HG03457 (cell line): ENCODE data around the gene ATMIN.

Experiments used
- ATAC-seq: cut with Tn5 transposase; IDR thresholded peaks from one replicate; pipeline ENCODE4 v1.9.1; 2021; ENCODE audit warnings: moderate number of reproducible peaks; ENCODE audit not compliant: unreplicated experiment

Gene ATMIN

DNA sequence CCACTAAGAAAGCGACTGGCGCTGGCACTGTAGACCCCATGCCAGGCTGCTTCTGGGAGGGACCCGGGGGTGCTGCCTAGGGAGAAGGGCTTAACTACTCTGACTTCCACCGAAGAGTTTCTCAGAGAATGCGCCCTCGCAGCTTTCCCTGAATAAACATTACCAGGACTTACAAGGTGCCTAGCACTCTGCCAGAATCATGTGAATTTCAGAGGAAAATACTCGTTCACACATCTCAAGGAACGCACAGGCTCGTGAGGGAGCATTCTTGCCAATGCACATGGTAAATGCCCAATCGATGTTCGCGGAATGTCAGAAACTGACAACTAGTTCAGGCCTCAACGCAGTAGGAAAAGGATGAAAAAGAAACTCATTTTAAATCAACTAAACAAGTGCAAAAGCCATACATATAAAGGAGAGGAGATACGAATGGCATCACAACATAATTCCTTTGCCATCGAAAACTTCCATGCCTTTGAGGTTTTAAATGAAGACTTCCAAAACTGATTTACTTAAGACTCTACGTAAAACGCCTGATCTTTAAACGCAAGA lies 30.0 kb upstream of the ATMIN start:
- ATAC-seq = no peak

DNA sequence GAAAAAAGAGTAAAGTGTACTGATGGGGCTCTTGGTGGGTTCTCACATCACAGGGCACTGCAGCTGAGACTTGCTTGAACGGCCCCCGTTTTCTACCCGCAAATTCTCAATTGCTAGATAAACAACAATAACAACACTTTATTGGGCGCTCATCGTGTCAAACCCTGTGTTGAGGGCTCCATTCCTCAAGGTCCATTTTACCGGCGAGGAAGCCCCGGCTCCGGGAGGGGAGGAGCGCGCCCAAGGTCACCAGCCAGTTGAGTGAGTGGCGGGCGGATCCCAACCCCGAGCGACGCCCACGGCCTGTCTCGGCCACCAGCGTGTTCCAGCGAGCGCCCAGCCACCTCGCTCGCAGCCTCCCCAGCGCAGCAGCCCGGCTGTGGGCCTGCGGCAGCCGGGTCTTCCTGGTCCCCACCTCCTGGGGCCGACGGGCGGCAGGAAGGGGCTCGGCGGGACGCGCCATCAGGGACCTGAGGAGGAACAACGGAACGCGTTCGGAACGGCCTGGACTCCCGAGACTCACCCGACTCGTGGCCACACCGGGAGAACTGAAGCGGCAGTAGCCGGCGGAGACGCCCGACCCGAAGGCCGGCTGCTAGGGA lies 29.3 kb upstream of the ATMIN start:
- peak; percentile 26 for ATAC-seq

DNA sequence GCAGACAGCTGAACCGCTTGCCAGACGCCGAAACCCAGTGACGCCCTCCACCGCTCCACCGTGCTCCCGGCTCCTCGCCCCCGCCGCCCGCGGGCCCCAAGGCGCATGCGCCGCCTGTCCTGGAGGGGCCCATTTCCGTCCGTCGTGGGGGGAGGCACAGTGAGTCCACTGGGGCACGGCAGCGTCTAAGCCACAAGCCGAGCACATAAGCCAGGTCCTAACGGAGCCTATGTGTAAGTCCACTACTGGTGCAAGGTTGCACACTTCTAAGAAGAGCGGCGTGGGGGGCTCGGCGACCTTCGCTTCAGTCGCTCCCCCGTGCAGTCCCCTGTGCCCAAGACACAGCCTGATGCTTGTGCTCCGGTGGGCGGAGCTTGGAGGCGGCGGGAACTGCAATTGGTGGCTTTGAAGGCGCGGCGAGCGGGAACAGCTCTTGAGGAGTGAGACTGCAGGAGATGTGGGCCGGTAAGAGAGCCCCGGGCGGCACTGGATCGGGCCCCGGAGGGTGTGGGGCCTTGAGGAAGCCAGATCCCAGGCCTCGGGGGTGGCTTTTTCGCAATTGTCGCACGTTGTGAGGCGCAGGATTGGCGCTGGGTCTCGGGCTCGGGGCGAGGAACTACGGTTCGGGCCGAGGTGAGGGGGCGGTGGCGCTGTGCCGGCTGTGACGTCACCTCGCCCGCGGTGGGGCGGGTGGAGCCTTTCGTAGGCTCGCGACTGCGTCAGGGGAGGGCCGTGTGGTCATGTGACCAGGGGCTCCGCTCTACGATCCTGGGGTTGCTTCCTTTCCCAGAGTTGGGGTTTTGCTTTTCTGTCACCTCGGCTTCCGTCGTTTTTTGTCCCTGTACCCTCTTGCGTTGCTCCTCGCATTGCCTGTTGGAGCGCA lies 28.6 kb upstream of the ATMIN start, which contains the start of the genes CENPN and CMC2:
TSS of gene CENPN (plus strand) at position 402 of the 883 bp plus-strand sequence. CDS start 4,726 bp downstream, outside the sequence.
TSS of gene CMC2 (minus strand) at position 73 of the 883 bp plus-strand sequence. CDS start 9,491 bp downstream, outside the sequence.
- peak; percentile 70 for ATAC-seq

DNA sequence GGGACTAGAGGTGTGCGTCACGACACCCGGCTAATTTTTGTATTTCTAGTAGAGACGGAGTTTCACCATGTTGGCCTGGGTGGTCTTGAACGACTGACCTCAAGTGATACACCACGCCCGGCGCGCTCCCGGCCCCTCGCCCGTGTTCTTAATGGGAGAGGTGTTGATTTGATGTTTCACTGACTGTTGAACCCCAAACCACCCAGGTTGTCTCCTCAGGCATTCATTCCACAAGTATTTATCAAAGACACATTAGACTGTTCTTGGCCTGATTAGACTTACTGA lies 27.2 kb upstream of the ATMIN start:
- ATAC-seq = no peak

DNA sequence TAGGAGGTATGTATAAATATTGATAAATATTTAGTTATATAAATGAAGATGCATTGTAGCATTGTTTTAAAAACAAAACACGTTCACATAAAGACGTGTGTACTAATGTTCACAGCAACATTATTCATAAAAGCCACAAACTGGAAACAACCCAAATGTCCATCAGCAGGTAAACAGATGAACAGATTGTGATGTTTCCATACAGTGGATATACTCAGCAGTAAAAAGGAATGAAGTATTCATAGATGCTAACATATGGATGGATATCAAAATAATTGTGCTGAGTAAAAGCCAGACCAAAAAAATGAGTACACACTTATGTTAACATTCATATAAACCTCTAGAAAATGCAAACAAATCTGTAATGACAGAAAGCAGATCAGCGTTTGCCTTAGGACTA lies 22.7 kb upstream of the ATMIN start:
- ATAC-seq = no peak

DNA sequence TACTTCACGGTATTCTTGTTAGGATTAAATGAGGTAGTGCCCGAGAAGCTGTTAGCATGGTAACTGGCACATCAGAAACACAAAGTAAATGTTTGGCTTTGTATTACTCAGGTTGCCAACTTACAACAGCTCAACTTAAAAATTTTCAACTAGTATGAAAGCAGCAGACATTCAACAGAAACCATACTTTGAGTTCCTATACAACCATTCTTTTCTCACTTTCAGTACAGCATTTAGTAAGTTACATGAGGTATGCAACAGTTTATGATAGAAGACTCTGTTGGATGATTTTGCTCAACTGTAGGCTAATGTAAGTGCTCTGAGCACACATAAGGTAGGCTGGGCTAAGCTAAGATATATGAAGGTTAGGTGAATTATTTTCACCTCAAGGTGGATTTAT lies 21.0 kb upstream of the ATMIN start:
- ATAC-seq = no peak

DNA sequence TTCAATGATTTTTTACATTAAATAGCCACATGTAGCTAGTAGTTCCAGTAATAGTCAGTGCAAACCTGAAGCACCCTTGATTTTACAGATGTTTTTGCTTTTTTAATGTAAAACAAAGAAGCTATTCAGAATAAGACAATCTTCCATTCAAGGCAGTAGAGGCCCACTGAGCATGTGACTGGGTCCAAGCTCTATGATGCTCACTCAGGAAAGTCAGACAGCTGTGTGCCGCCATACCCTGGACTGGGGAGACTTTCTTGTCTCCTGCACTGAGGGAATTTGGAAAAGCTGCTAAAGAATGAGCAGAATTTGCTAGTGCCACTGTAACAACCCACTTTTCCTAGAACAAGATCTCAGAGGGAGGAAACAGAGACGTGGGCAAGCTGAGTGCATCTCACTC lies 17.1 kb upstream of the ATMIN start:
- ATAC-seq = no peak

DNA sequence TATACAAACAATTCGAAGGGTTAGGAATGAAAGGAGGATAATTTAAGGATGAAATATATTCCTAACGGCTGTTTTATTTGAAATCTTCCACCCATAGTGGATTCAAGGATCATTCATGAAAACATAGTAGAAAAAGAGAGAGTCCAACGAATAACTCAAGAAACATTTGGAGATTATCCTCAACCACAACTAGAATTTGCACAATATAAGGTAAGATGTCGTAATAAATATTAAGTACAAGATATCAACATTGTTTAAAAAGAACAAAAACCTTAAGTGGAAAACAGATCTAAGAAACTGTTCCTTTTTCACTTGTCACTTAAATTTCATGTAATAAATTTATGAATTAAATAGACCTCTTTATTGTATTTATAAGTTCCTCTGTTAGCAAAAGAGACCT lies 9.2 kb upstream of the ATMIN start:
- ATAC-seq = no peak

DNA sequence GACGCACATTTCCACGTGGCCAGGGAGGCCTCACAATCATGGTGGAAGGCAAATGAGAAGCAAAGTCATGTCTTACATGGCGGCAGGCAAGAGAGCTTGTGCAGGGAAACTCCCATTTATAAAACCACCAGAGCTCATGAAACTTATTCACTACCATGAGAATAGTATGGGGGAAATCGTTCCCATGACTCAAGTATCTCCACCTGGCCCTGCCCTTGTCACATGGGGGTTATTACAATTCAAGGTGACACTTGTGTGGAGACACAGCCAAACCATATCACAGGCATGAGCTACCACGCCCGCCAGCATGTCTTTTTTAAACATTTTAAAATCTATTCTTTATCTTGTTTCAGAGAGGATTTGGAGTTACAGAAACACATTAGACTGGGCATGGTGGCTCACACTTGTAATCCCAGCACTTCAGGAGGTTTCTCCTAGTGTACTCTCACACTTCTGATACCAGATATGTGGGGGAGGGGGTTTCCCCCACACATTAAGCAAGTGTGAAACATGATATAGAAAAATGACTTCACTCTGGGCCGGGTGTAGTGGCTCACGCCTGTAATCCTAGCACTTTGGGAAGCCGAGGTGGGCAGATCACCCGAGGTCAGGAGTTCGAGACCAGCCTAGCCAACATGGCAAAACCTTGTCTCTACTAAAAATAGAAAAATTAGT lies 5.6 kb upstream of the ATMIN start:
- no peak for ATAC-seq

DNA sequence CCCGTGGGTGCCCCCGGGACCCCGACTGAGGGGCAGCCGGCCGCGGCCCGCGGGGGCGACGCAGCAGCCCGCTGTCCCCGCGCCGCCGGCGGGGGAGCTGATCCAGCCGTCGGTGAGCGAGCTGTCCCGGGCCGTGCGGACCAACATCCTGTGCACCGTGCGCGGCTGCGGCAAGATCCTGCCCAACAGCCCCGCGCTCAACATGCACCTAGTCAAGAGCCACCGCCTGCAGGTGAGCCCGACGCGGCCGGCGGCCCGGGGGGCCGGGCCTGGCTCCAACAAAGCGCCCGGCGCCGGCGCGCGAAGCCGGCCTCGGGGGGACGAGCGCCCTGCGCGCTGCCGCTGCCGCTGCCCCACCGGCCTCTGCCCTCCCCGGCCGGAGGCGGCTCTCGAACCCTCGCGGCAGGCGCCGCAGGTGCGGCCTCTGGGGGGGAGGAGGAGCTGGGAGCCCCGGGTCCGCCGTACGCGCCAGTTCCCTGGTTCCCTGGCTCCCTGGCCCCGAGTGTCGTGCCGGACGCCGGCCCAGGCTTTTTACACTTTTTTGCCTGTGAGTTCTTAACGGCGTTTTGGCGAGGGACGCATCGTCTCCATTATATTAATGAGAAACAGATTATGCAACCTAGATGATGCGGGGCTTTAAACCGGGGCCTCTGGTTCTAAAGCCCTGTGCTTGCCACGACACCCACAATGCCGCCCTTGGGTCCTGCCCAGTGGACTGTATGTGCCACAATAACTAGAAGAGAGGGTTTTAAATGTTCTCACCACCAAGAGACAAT lies 521 bp downstream of the ATMIN start:
- ATAC-seq = peak; percentile 46

DNA sequence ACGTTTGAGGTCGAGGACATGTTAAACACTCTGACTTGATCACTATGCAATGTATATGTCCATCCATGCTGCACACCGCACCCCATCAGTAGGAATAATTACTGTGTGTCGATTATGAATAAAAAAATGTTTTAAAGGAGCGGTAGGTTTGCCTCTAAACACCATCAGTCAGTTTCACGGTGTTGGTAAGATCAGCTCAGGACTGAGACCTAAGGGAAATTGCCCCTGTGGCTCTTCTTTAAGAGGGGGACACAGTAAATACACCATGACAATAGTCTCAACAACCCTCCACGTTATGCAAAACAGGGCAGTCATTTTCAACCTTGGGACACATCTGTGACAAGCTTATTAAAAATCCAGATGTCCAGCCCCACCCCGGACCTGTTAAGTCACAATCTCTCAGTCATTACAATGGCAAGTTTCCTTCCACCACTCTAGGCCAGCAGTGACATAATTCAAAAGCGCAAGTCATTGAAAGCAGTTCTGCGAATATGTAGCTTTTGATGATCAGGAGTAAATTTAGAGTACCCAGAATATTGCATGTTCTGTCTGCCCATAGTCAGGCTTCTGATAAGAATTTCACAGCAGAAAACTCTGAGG lies 1.2 kb downstream of the ATMIN start:
- ATAC-seq = no peak

DNA sequence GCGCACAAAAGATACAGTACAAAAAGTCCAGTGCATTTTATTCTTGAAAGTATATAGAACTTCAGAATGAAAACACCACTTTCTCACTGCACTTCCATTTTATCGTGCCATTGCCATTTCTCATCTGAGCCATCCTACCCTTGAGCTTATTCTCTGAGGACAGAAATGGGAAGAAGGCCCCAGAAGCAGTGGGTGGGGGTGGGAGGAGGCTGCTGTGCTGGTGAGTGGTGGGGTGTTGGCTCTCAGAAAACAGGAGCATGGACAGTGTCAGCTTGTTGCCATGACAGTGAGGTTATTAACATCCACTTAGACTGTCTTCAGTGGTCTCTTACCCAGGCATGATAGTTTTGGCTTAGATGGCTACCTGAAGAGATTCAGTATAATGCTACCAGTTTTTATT lies 4.5 kb downstream of the ATMIN start:
- ATAC-seq = no peak

DNA sequence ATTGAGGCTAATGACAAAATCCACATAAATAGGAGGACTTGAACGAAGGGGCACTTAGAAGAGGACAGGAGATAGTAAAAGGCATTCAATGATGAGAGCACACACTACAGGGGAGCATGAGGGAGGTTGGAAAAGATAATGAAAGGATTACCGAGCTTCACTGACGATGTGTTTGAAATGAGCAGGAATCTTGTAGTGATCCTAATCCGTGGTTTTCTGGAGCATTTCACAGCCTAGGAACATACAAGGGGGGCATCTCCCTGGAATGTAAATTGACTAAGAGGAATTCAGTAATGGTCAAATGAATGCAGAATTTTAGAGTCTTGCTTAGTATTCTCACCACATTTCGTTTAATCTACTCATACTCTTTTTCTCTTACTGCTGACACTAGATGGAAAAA lies 5.2 kb downstream of the ATMIN start:
- no peak for ATAC-seq

DNA sequence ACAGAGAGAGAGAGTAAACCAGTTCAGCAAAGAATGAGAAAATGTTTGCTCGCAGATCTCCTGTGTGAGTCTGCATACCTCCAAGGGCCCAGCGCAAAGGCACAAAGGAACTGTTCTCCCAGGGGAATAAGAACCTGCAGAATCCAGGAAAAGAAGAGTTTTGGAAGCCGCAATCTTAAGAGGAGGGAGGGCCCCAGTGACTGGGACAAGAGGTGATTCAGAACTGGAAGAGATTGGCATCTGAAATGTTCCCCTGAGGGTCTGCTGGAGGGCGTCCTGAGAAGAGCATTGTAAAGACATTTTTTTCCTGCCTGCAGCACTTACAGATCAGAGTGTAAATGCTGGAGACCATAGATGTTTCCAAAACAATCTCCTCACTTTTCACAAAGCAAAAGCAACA lies 6.1 kb downstream of the ATMIN start:
- ATAC-seq = no peak

DNA sequence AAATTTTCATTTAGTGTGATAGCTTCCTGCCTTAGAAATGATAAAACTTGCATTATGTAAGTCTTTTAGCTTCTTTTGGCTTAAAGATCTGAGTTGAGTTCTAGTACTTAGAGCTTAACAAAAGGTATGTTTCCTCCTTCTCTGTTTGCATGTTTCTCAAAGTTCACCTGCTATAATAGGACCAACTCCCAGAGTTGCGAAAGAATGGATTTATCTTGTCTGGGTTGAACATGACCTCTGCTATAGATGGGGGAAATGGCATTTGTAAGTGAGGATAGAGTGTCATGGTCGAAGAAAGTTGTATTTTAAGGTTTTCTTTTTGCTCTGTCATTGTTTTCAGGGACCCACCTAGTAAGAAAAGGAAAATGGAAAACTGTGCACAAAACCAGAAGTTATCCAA lies 7.2 kb downstream of the ATMIN start:
- no peak for ATAC-seq

DNA sequence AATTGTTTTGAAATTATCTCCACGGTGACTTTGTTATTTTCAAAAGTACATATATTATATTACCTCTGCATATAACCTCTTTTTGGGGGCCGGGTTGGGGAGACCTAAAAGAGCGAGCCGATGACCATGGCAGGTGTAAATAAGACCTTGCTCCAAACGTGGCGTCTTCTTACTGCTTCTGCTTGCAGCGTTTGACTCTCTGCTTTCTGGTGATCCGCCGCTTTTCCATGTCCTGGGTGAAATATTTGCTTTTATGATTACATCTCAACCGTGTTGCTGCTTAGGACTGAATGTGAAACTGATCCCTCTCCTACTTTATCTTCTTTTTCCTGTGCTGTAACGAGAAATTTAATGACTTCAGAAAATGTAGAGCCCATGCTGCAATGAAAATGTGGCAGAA lies 18.1 kb downstream of the ATMIN start:
- no peak for ATAC-seq

DNA sequence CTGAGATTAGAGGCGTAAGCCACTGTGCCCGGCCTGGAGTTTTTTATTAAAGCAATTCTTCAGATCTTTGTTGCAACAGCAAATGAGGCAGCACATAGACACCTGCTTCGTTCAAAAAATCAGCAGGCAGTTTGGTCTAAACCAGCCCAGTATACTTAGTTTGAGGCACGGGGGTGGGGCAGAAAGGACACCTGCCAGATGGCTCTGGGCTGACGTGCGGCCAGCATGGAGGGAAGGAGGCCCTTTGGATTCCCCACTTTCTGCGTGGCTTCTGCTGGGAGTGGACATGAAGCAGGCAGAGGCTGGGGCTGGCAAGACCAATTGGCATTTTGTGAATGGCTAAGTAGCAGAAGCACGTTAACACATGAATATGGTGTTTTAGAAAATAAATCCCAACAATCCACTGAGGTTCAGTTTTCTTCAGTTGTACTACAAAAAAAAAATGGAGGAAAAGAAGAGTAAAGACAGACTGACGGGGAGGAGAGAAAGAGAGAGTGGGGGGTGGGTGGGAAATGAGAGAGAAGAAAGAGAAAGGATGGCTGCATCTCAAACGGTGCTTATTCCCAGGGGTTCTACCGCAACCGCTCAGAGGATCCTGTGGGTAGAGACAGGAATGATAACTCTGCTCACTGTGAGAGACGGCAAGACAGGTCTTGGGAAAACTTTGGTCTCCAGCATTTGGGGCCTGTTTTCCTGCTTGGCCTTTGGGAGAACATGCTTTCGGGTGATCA lies 25.1 kb downstream of the ATMIN start:
- no peak for ATAC-seq

DNA sequence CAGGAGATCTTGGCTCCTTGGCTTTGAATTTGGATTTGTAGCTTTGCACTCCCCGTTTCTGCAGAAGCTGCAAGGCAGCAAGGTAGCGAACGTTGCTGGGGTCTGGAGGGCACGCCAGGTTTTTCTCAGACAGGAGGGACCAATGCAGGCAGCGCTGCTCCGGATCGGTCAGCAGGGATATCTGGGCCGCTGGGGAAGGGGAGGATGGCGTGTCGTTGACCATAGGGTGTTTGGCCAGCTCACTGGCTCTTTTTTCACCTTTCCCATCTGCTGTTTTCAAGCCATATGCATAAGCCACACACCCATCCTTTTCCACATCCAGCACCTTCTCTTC lies 25.6 kb downstream of the ATMIN start:
- no peak for ATAC-seq

DNA sequence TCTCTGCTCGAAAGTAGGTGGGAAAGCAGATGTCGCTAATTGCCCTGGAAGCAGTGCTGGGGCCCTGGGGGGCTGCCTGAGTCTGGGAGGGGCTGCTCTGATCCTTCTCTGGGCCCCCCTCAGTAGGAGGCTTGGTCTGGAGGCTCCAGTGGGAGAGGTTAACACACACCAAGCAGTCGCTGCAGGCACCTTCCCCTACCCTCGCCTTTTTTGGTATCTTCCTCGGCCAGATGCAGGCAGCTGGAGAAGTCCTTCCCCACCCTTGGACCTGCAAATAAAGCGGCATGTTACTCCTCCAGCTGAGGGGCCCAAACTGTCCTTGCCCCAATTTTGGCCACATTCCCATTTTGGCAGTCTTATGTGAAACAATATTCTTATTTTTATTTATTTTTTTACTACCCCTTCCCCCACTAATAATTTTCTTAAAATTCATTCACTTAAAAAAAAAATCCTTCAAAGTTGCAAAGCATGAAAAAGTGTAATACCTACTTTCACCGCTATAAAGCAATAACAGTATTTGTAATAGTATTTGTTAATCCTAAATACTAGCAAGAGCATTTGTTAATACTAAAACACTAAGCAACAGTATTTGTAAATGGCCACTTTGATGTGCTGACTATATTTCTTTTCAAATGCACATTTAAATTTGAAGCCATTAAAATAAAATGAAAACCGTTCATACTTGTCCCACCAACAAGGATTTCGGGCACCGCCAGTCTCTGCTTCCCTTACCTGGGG lies 26.4 kb downstream of the ATMIN start:
- no peak for ATAC-seq
